ENCODE results near the gene CXXC4.

DNA sequence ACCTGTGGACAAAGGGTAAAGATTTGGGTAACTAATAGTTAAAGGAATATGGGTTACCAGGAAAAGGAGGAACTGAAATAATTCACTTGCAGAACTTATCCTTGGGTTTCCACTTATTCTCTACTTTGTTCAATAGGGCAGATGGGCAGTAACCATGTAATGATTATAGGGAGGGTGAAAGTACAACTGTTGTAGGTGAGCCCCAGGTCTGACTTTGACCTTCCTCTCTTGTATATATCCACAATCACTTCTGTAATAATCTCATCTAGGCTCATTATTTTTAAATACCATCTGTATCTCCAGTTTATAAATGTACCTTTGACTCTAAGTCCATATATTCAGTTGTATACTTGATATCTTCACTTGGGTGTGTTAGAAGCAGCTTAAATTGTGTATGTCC is 32.1 kb downstream of the CXXC4 start:
- TF ChIP-seq, protein P1, sequence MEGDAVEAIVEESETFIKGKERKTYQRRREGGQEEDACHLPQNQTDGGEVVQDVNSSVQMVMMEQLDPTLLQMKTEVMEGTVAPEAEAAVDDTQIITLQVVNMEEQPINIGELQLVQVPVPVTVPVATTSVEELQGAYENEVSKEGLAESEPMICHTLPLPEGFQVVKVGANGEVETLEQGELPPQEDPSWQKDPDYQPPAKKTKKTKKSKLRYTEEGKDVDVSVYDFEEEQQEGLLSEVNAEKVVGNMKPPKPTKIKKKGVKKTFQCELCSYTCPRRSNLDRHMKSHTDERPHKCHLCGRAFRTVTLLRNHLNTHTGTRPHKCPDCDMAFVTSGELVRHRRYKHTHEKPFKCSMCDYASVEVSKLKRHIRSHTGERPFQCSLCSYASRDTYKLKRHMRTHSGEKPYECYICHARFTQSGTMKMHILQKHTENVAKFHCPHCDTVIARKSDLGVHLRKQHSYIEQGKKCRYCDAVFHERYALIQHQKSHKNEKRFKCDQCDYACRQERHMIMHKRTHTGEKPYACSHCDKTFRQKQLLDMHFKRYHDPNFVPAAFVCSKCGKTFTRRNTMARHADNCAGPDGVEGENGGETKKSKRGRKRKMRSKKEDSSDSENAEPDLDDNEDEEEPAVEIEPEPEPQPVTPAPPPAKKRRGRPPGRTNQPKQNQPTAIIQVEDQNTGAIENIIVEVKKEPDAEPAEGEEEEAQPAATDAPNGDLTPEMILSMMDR (conservative IDR thresholded peaks at IDR 0.05), result no peak
- TF ChIP-seq EZH2 (IDR thresholded peaks at IDR 0.05; ENCODE audit: low read depth), result no peak

All from PC-9 (cell line).